ENCODE results near the gene MAP3K21.

MAP3K21 gene

DNA sequence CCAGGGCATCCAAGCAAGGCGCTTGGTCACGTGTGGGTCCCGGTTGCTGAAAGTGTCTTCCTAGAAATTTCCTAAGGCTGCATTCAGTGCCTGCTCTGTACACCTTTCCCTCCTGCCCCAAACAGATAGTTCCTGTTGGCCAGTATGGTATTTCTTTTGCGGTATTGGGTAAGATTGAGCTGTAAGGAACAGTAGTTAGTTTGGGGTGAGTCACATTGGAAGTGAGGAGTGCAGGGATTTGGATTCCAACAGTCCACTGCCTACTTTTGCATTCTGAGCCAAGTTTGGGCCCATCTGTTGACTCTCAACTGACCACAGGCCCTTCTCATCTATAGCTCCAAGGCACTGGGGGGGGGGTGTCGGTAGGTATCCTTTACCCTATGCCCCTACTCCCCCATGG lies 83.4 kb downstream of the MAP3K21 start:
- Histone ChIP-seq H3K9ac (ENCODE audit: low read depth, low read length) (no peak overlapping the region), H2AFZ (ENCODE audit: low read depth, low read length) (no peak overlapping the region), H3K27ac (ENCODE audit: low read length) (no peak overlapping the region), H3K4me3 (ENCODE audit: low read depth in 1 of 2, low read length in 2 of 2) (no peak overlapping the region), H3K9me3 (ENCODE audit: insufficient read depth, low read length, severe bottlenecking) (no peaks in the 10 kb centered on the region), H4K20me1 (ENCODE audit: insufficient read depth, low read length) (no peaks in the 10 kb centered on the region), H3K4me2 (ENCODE audit: insufficient read depth, low read length) (no peak overlapping the region), H3K36me3 (ENCODE audit: insufficient read depth, low read length) (no peaks in the 10 kb centered on the region), H3K27me3 (ENCODE audit: insufficient read depth, low read length, poor library complexity) (no peaks in the 10 kb centered on the region), H3K79me2 (ENCODE audit: insufficient read depth, low read length) (no peaks in the 10 kb centered on the region), H3K4me1 (ENCODE audit: insufficient read depth, low read length) (no peaks in the 10 kb centered on the region)
- ATAC-seq (ENCODE audit: insufficient read depth, low read depth) (no peak), DNase-seq (no peak)
- TF ChIP-seq, protein P1, sequence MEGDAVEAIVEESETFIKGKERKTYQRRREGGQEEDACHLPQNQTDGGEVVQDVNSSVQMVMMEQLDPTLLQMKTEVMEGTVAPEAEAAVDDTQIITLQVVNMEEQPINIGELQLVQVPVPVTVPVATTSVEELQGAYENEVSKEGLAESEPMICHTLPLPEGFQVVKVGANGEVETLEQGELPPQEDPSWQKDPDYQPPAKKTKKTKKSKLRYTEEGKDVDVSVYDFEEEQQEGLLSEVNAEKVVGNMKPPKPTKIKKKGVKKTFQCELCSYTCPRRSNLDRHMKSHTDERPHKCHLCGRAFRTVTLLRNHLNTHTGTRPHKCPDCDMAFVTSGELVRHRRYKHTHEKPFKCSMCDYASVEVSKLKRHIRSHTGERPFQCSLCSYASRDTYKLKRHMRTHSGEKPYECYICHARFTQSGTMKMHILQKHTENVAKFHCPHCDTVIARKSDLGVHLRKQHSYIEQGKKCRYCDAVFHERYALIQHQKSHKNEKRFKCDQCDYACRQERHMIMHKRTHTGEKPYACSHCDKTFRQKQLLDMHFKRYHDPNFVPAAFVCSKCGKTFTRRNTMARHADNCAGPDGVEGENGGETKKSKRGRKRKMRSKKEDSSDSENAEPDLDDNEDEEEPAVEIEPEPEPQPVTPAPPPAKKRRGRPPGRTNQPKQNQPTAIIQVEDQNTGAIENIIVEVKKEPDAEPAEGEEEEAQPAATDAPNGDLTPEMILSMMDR (IDR thresholded peaks at IDR 0.05; ENCODE audit: borderline replicate concordance, extremely low read depth, low read length, poor library complexity, severe bottlenecking), result no peak
- no peak for TF ChIP-seq EZH2 (IDR thresholded peaks at IDR 0.05; ENCODE audit: borderline replicate concordance, low read depth, low read length, severe bottlenecking)

DNA sequence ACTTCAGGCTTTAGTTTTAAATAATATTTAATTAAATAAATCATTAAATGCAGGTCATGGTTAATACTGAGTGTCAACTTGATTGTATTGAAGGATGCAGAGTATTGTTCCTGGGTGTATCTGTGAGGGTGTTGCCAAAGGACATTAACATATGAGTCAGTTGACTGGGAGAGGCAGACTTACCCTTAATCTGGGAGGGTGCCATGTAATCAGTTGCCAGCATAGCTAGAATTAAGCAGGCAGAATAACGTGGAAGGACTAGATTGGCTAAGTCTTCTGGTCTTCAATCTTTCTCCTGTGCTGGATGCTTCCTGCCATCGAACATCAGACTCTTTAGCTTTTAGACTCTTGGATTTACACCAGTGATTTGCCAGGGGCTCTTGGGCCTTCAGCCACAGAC lies 85.3 kb downstream of the MAP3K21 start:
- ATAC-seq (ENCODE audit: insufficient read depth, low read depth), result no peak
- no peaks in the 10 kb centered on the region for H3K9me3 ChIP-seq (ENCODE audit: insufficient read depth, low read length, severe bottlenecking)
- no peak overlapping the region for H3K4me3 ChIP-seq (ENCODE audit: low read depth in 1 of 2, low read length in 2 of 2)
- H3K4me2 ChIP-seq (ENCODE audit: insufficient read depth, low read length), result no peak overlapping the region
- H3K27me3 ChIP-seq (ENCODE audit: insufficient read depth, low read length, poor library complexity), result no peaks in the 10 kb centered on the region
- no peak for DNase-seq
- H3K79me2 ChIP-seq (ENCODE audit: insufficient read depth, low read length), result no peaks in the 10 kb centered on the region
- H3K27ac ChIP-seq (ENCODE audit: low read length), result no peak overlapping the region
- no peaks in the 10 kb centered on the region for H4K20me1 ChIP-seq (ENCODE audit: insufficient read depth, low read length)
- no peak overlapping the region for H2AFZ ChIP-seq (ENCODE audit: low read depth, low read length)
- H3K36me3 ChIP-seq (ENCODE audit: insufficient read depth, low read length), result no peaks in the 10 kb centered on the region
- no peaks in the 10 kb centered on the region for H3K4me1 ChIP-seq (ENCODE audit: insufficient read depth, low read length)
- no peak overlapping the region for H3K9ac ChIP-seq (ENCODE audit: low read depth, low read length)
- TF ChIP-seq, protein P1 (IDR thresholded peaks at IDR 0.05; ENCODE audit: borderline replicate concordance, extremely low read depth, low read length, poor library complexity, severe bottlenecking), result no peak
- TF ChIP-seq EZH2 (IDR thresholded peaks at IDR 0.05; ENCODE audit: borderline replicate concordance, low read depth, low read length, severe bottlenecking), result no peak

DNA sequence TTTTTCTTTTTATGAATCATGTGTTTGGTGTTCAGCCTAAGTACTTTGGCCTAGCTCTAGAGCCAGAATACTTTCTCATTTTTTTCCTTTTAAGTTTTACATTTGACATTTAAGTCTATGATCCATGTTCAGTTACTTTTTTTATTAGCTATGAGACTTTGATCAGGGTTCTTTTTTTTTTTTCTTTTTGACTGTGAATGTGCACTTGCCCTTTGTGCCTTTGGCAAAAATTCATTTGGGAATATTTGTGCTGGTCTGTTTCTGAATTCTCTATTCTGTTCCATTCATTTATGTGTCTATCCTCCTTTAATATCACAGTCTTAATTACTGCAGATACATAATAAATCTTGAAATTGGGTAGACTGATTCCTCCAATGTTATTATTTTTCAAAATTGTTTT lies 93.8 kb downstream of the MAP3K21 start:
- H3K4me3 ChIP-seq (ENCODE audit: low read depth in 1 of 2, low read length in 2 of 2), result no peak overlapping the region
- H3K9me3 ChIP-seq (ENCODE audit: insufficient read depth, low read length, severe bottlenecking), result no peaks in the 10 kb centered on the region
- no peak overlapping the region for H3K27ac ChIP-seq (ENCODE audit: low read length)
- H3K4me1 ChIP-seq (ENCODE audit: insufficient read depth, low read length), result no peaks in the 10 kb centered on the region
- H3K9ac ChIP-seq (ENCODE audit: low read depth, low read length), result no peak overlapping the region
- no peaks in the 10 kb centered on the region for H3K36me3 ChIP-seq (ENCODE audit: insufficient read depth, low read length)
- H3K79me2 ChIP-seq (ENCODE audit: insufficient read depth, low read length), result no peaks in the 10 kb centered on the region
- H2AFZ ChIP-seq (ENCODE audit: low read depth, low read length), result no peak overlapping the region
- ATAC-seq (ENCODE audit: insufficient read depth, low read depth) (no peak), DNase-seq (no peak)
- no peaks in the 10 kb centered on the region for H3K27me3 ChIP-seq (ENCODE audit: insufficient read depth, low read length, poor library complexity)
- H4K20me1 ChIP-seq (ENCODE audit: insufficient read depth, low read length), result no peaks in the 10 kb centered on the region
- no peak overlapping the region for H3K4me2 ChIP-seq (ENCODE audit: insufficient read depth, low read length)
- no peak for TF ChIP-seq EZH2 (IDR thresholded peaks at IDR 0.05; ENCODE audit: borderline replicate concordance, low read depth, low read length, severe bottlenecking)
- TF ChIP-seq, protein P1 (IDR thresholded peaks at IDR 0.05; ENCODE audit: borderline replicate concordance, extremely low read depth, low read length, poor library complexity, severe bottlenecking), result no peak

DNA sequence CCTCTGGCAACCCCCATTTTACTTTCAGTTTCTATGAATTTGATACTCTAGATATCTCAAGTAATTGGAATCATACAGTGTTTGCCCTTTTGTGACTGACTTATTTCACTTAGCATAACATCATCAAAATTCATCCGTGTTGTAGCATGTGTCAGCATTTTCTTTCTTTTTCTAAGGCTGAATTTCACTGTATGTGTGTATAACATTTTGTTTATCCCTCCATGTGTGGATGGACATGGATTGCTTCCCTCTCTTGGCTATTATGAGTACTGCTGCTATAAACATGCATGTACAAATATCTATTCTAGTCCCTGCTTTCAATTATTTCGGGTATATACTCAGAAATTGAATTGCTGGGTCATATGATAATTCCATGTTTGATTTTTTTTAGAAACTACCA lies 97.3 kb downstream of the MAP3K21 start:
- Histone ChIP-seq H3K36me3 (ENCODE audit: insufficient read depth, low read length) (no peaks in the 10 kb centered on the region), H3K4me1 (ENCODE audit: insufficient read depth, low read length) (no peaks in the 10 kb centered on the region), H3K9me3 (ENCODE audit: insufficient read depth, low read length, severe bottlenecking) (no peaks in the 10 kb centered on the region), H2AFZ (ENCODE audit: low read depth, low read length) (no peak overlapping the region), H4K20me1 (ENCODE audit: insufficient read depth, low read length) (no peaks in the 10 kb centered on the region), H3K9ac (ENCODE audit: low read depth, low read length) (no peak overlapping the region), H3K4me3 (ENCODE audit: low read depth in 1 of 2, low read length in 2 of 2) (no peak overlapping the region), H3K4me2 (ENCODE audit: insufficient read depth, low read length) (no peak overlapping the region), H3K79me2 (ENCODE audit: insufficient read depth, low read length) (no peaks in the 10 kb centered on the region), H3K27ac (ENCODE audit: low read length) (no peak overlapping the region), H3K27me3 (ENCODE audit: insufficient read depth, low read length, poor library complexity) (peaks cover 5% of the 10 kb centered on the region)
- ATAC-seq (ENCODE audit: insufficient read depth, low read depth), result no peak
- TF ChIP-seq EZH2 (IDR thresholded peaks at IDR 0.05; ENCODE audit: borderline replicate concordance, low read depth, low read length, severe bottlenecking), result no peak
- TF ChIP-seq, protein P1 (IDR thresholded peaks at IDR 0.05; ENCODE audit: borderline replicate concordance, extremely low read depth, low read length, poor library complexity, severe bottlenecking), result no peak
- DNase-seq, result no peak
